Erythroblast (primary cell): ENCODE measurements around the gene CLEC2L.

Source experiments
- DNase-seq, 2 experiments: peaks; one replicate each; lab custom pipeline; 2025; lab: John Stamatoyannopoulos, UW
- GATA1 ChIP-seq: IDR thresholded peaks from 2 replicates; pipeline ENCODE4 v1.6.1; 2011; ENCODE audit warnings: low read depth, mild to moderate bottlenecking, control low read depth, low read length, moderate library complexity
- POLR2A ChIP-seq: IDR thresholded peaks from 2 replicates; pipeline ENCODE4 v1.6.1; 2011; ENCODE audit warnings: mild to moderate bottlenecking, low read length

Gene CLEC2L

DNA sequence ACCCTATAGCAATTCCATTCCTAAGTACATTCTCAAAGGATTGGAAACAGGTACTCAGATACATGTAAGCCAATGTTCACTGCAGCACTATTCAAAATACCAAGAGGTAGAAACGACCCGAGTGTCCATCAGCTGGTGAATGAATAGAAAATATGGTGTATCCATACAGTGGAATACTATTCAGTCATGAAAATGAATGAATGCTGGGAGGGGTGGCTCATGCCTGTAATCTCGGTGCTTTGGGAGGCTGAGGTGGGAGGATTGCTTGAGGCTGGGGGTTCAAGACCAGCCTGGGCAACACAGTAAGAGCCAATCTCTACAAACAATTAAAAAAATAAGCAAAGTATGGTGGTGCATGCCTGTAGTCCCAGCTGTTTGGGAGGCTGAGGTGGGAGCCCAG is 62.8 kb downstream of the CLEC2L start:
- DNase-seq: no peak
- TF ChIP-seq POLR2A (no peak), GATA1 (no peak)

DNA sequence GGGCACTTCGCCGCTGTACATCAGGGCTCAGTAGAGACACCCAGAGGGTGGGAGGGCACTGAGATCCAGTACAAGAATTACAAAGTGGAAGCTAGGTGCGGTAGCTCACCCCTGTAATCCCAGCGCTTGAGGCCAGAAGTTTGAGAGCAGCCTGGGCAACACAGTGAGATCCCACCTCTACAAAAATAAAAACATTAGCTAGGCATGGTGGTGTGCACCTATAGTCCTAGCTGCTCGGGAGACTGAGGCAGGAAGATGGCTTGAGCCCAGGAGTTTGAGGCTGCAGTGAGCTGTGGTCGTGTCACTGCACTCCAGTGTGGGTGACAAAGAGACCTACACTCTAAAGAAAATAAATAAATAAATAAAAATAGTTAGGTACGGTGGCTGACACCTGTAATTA is 64.0 kb downstream of the CLEC2L start:
- no peak for TF ChIP-seq GATA1
- TF ChIP-seq POLR2A: no peak
- DNase-seq: no peak

DNA sequence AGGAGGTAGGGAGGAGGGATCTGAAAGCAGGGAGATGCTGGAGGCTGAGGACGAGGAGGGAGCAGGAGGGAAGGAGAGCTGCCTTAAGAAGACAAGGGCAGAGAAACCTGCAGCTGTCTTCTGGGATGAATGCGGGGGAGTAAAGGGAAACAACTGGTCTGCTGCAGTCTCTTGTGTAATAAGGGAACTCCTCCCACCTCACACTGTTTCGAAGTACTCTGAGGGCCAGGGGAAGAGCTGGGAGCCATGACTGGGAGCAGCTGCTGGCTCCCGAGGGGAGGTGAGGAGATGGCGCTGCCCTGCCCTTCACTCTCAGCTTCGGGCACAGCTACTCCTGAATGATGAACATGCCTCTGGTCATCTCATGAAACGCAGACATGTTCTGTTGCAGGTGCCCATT is 65.1 kb downstream of the CLEC2L start:
- no peak for DNase-seq

DNA sequence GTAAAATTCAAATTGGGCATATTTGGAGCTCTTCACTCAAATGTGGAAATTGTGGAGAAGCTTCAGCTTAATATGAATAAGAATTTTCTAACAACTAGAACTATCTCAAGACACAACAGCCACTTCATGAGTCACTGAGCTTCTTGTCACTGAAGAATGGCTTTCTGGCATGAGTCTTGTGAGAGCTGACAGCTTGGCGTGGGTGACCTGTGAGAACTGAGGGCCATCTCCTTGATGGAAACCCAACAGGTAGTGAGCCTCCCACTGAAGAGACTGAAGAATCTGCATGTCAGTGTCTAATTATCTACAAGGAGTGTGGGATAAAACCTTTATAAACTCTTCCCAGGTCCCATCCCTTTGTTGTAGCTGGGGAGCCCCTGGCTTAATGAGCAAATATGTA is 66.0 kb downstream of the CLEC2L start:
- no peak for DNase-seq
- TF ChIP-seq GATA1 (no peak), POLR2A (no peak)

More for the DNA sequence above, 65.1 kb downstream of the CLEC2L start:
- no peak for TF ChIP-seq POLR2A
- no peak for TF ChIP-seq GATA1

DNA sequence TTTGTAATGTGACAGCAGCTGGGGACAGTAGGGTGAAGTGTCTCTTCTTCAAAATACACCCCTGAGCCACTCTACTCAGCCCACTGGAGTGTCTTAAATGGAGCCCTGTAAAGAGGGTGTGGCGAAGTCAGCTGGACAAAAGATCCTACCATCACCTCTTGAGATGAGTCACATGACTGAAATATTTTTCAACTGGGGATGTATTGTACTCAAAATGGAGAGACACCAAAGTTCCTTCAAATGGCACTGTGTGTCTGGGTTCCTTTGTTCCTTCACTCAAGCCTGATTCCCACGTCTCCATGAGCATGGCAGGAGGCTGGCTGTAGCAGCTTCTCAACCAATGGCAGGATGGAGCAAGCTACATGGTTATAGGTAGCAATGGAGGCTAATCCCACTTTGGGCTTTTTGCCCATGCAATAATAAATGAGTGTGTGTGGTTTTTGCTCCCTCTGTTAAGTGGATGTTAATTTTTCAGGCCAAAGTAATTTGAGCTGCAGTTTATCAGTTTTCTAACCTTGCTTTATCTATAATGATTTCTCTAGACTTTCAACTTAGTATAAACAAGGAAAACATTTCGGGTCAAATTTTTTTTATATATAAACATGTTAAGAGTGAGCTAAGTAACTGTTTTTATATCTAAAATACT is 68.2 kb downstream of the CLEC2L start:
- DNase-seq: no peak
- TF ChIP-seq GATA1 (no peak), POLR2A (no peak)

DNA sequence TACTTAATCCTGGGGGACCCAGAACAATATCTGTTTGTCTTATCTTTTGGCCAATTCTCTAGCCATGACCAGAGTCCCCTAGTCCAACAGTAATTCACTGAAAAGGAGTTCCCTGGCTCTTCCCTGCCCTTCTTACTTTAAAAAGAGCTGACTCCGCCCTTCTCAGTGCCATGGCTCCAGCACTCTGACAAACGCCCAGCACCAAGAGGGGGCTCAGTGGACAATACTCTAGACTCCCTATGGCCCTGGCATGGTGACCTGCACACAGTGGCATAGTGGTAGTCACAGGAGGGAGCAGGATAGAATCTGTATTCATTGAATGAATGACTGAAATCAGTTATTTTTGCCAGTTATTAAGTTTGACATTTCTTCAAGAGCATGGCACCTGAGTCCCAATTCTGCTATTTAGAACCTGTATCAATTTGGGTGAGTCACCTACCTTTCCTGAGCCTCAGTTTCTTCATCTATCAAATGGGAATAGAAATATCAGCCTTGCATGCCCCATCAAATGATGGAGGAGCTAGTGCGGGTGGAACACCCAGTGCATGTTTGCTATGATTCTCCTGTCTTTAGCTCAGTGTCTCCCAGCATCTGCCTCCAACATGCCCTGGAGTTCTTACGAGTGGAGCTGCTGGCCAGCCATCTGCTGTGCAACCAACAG is 69.4 kb downstream of the CLEC2L start:
- TF ChIP-seq GATA1 (no peak), POLR2A (no peak)

GRCh38 chr7:139594090-139594489 is 70.6 kb downstream of the CLEC2L start:
- no peak for TF ChIP-seq POLR2A
- TF ChIP-seq GATA1: no peak

More for the DNA sequence above, 69.4 kb downstream of the CLEC2L start:
- no peak for DNase-seq

More at GRCh38 chr7:139594090-139594489, 70.6 kb downstream of the CLEC2L start:
- DNase-seq: no peak
